Muscle layer of colon (tissue), 2 donors: Measurements from ENCODE around the gene KNOP1.

Experiments
- H3K27ac ChIP-seq: one replicate; pipeline ENCODE4 v1.7.0; 2013; ENCODE audit warnings: low read depth, mild to moderate bottlenecking, low read length, moderate library complexity
- H3K27me3 ChIP-seq, 2 donors: one replicate each; pipeline ENCODE4 v1.7.0; 2013; ENCODE audit warnings: low read length in 2 of 2, mild to moderate bottlenecking in 2 of 2; ENCODE audit not compliant: insufficient read depth in 2 of 2, control insufficient read depth in 1 of 2
- H3K36me3 ChIP-seq: one replicate; pipeline ENCODE4 v1.7.0; 2013; ENCODE audit warnings: mild to moderate bottlenecking, low read length; ENCODE audit not compliant: insufficient read depth
- H3K4me1 ChIP-seq: one replicate; pipeline ENCODE4 v1.7.0; 2013; ENCODE audit warnings: mild to moderate bottlenecking, low read length; ENCODE audit not compliant: insufficient read depth
- H3K4me3 ChIP-seq, 2 donors: one replicate each; pipeline ENCODE4 v1.7.0; 2013; ENCODE audit warnings: low read length in 2 of 2, low read depth in 1 of 2, mild to moderate bottlenecking in 1 of 2, moderate library complexity in 1 of 2
- H3K9ac ChIP-seq: one replicate; pipeline ENCODE4 v1.7.0; 2013; ENCODE audit warnings: low read length
- H3K9me3 ChIP-seq: one replicate; pipeline ENCODE4 v1.7.0; 2013; ENCODE audit warnings: mild to moderate bottlenecking, low read length
- donor health status: abdominal sarcoma.
- donor health status: Adenocarcinoma of cecum.

The KNOP1 gene

DNA sequence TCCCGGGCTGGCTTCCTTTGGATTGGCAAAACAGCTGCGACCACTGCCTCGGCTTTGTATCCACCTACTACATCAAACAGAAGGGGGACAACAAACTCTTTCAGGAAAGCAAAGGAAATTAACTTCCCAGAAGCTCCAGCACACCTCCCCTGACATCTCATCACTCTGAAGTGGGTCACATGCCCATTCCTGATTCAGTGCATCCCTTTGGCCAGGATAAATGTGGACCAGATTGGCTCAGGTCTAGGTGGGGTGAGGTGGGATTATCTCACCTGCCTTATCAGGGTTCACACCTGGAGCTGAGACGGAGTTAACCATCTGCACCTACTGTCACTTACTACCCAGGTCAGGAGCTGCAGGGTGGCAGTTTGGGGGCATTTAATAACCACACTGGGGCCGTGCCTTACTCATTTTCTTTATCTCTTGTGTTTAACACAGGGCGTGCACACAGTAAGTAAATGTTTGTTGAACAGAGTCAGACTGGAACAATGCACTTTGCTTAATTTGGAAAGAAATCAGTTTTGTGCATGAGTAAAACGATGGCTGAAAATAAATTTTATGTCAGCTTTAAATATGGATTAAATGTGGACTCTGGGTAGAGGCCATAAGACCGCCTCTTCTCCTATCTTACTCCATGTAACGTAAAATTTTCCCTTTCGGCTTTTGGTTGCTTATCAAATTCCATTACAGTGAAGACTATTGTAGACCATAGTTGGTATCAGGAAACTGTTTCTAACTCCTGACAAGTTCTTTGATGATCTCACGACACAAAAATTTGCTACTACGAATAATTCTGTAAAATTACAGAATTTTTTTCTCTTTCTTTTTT is 36.0 kb upstream of the KNOP1 start:
- H3K9ac ChIP-seq, result no peak overlapping the region

DNA sequence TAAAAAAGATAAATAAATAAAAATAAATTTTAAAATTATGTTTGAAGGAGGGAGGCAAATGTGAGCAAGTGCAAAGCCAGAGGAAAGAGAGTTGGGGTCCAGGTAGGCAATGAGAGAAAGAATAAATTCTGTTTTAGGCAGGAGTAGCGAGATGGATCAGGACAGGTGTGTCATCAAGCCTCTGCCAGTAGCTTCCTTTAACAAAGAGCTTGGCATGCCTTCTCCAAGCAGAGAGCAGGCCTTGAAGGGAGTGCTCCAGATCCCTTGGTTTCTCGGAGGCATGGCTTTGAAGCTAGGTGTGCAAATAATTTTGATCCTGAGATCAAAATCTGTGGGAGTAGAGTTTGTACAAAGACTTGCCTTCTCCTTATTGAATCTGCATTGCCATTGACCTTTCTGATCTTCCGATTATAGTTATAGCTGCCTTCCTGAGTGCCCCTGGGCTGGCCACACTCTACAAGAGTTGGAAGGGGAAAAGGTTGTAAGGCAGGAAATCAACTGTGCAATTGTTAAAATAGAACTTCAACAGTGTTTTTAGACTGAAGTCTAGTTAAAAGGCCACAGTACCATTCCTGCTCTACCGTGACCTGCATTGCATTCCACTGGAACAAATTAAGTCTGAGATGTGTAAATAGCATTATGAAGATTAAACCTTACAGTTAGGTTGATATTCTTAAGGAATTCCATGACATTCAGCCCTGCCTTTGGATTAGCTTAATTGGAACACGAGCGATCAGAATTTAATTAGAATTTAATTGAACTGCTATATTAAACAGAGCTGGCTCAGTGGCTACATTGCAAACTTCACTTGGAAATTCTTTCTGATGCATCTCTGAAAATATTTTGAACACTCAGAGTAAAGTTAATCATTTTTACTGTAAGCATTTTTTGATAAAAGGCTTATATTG is 33.7 kb upstream of the KNOP1 start:
- no peak overlapping the region for H3K4me3 ChIP-seq
- no peaks in the 10 kb centered on the region for H3K9me3 ChIP-seq
- no peaks in the 10 kb centered on the region for H3K27me3 ChIP-seq
- H3K36me3 ChIP-seq, result no peaks in the 10 kb centered on the region
- H3K27ac ChIP-seq, result no peak overlapping the region
- no peaks in the 10 kb centered on the region for H3K4me1 ChIP-seq
- no peak overlapping the region for H3K9ac ChIP-seq

More for the DNA sequence above, 36.0 kb upstream of the KNOP1 start:
- Histone ChIP-seq H3K27ac (no peak overlapping the region), H3K36me3 (no peaks in the 10 kb centered on the region), H3K4me1 (no peaks in the 10 kb centered on the region), H3K27me3 (no peaks in the 10 kb centered on the region), H3K4me3 (no peak overlapping the region), H3K9me3 (no peaks in the 10 kb centered on the region)

DNA sequence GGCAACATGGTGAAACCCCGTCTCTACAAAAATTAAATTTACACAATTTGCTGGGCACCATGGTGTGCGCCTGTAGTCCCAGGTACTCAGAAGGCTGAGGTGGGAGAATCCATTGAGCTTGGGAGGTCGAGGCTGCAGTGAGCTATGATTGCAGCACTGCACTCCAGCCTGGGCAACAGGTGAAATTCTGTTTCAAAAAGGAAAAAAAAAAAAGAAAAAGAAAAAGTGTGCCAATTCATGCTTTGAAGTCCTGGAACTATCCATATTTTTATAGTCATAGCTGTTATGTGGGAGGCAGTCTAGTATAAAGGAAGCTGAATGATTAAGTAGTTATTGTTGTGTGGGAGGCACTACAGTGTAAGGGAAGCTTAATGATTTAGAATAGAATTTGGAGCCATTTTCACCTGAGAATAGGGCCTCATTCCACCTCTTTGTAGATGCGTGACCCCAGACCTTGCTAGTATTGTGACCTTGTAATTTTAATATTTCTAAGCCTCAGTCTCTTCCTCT is 31.6 kb upstream of the KNOP1 start:
- Histone ChIP-seq H3K36me3 (no peaks in the 10 kb centered on the region), H3K4me1 (no peaks in the 10 kb centered on the region), H3K27ac (no peak overlapping the region), H3K4me3 (no peak overlapping the region), H3K27me3 (no peaks in the 10 kb centered on the region), H3K9me3 (no peaks in the 10 kb centered on the region), H3K9ac (no peak overlapping the region)

DNA sequence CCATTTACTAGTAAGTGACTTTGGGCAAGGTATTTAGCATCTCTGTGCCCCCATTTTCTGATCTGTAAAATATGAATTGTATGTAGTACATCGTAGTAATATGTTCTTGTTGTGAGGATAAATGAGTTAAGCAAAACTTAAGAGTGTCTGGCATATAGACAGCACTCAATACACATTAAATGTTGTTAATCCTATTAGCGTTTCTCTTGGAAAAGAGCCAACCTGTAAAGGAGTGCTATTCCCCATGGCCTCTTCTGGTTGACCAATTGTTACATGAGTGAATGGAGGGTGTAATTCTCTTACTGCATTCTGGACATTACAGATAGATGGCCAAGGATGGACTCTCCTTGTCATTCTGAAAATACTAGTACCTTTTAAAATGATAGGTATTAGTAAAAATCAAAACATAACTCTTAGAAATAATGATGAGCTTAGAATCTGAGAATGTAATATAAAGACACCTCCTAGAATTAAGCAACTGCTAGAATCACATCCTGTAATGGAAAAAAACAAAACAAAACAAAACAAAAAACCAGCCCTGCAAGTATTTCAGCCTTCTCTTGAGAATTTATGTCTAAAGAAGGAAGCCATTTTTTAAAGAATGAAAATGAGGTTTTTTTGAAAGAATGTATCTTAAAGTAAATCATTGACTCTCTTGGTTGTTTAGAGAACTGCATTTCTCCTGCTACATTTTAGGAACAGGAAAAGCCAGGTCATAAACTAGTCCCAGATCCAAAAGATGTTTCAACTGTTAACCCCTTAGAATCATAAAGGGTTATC is 30.6 kb upstream of the KNOP1 start:
- no peak overlapping the region for H3K27ac ChIP-seq
- H3K9ac ChIP-seq, result no peak overlapping the region
- H3K36me3 ChIP-seq, result no peaks in the 10 kb centered on the region
- no peaks in the 10 kb centered on the region for H3K4me1 ChIP-seq
- H3K27me3 ChIP-seq, result no peaks in the 10 kb centered on the region
- H3K4me3 ChIP-seq, result no peak overlapping the region
- H3K9me3 ChIP-seq, result no peaks in the 10 kb centered on the region

DNA sequence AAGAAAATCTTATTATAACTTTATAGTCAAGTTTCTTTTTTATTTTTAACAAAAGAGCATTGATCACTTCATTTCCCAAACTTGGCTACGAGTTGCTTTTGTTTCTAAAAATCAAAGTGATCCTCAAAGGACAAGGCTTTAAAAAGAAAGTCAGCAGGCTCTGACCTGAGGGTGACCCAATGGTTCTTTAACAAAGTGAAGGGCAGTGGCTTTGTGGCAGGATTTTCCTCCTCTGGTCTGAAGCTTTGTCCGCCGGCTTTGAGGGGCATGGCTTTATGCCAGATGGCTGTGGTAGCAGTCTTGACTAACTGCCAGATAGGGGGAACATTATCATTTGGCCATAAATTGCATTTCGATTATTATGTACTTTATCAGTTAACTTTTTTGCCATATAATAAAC is 28.5 kb upstream of the KNOP1 start:
- H3K36me3 ChIP-seq, result no peaks in the 10 kb centered on the region
- H3K27me3 ChIP-seq, result no peaks in the 10 kb centered on the region
- H3K4me1 ChIP-seq, result no peaks in the 10 kb centered on the region
- no peak overlapping the region for H3K27ac ChIP-seq
- no peak overlapping the region for H3K4me3 ChIP-seq
- no peak overlapping the region for H3K9ac ChIP-seq
- H3K9me3 ChIP-seq, result no peaks in the 10 kb centered on the region

DNA sequence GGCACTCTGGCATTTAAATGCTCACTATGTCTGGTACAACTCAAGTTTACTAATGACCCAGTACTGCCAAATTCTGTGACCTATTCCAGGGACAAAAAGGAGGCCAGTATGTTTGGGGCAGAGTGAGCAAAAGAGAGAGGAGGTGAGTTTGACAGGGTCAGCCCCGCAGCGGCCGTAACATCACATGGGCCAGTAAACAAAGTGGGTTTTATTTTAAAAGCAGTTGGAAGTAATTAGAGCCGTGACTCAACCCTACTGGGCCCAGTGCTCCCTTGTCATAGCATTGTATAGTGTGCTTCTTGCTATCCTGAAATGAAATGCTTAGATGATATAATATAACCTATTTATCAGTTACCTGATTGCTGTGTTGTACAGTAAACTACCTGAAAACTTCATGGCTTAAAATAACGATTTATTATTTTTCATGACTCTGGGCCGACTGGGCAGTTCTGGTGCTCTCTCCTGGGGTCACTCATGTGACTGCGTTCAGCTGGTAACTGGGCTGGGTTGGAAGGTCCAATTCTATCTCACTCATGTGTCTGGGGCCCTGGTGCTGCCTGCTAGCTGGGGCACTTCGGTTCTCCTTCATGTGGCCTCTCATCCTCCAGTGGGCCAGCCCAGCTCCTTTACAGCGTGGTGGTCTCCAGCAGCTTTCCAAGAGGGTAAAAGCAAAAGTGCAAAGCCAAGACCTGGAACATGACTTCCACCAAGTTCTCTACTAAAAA is 27.4 kb upstream of the KNOP1 start:
- Histone ChIP-seq H3K4me1 (no peaks in the 10 kb centered on the region), H3K9ac (no peak overlapping the region), H3K4me3 (no peak overlapping the region), H3K9me3 (no peaks in the 10 kb centered on the region), H3K36me3 (no peaks in the 10 kb centered on the region), H3K27me3 (no peaks in the 10 kb centered on the region), H3K27ac (no peak overlapping the region)

DNA sequence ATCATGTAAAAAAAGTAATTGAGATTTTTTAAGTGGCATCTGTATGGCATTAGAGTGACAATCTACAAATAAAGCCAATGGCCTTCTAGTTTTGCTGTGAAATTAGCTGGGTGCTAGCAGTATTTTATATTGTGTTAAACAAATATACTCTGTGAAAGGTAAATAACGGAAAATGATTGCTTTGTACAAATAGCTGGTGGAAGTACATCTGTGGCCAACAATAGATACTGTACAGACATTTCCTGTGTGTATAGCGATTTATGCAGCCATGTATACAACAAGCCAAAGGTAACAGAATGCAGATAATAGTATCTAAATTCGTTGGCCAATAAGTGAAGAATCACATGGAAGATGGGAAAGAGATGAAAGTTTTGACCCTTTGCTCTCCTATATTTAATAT is 26.6 kb upstream of the KNOP1 start:
- Histone ChIP-seq H3K9me3 (no peaks in the 10 kb centered on the region), H3K27ac (no peak overlapping the region), H3K4me3 (no peak overlapping the region), H3K9ac (no peak overlapping the region), H3K4me1 (no peaks in the 10 kb centered on the region), H3K36me3 (no peaks in the 10 kb centered on the region), H3K27me3 (no peaks in the 10 kb centered on the region)

DNA sequence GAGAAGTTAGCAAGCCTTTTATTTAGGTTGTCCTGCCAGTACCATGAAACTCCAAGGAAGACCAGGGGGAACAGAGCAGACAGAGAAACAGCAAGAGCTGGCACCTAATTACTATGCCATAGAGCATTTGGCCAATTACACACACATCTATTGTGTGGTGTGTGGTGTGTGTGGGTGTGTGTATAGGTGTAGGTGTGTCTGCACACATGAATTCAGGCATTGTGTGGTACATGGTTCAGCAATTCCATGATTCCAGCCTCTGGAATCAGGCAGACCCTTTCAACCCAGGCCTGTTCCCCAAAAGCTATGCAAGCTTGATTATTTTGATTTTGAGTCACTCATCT is 25.8 kb upstream of the KNOP1 start:
- Histone ChIP-seq H3K27me3 (no peaks in the 10 kb centered on the region), H3K4me1 (no peaks in the 10 kb centered on the region), H3K9ac (no peak overlapping the region), H3K36me3 (no peaks in the 10 kb centered on the region), H3K27ac (no peak overlapping the region), H3K9me3 (no peaks in the 10 kb centered on the region), H3K4me3 (no peak overlapping the region)

DNA sequence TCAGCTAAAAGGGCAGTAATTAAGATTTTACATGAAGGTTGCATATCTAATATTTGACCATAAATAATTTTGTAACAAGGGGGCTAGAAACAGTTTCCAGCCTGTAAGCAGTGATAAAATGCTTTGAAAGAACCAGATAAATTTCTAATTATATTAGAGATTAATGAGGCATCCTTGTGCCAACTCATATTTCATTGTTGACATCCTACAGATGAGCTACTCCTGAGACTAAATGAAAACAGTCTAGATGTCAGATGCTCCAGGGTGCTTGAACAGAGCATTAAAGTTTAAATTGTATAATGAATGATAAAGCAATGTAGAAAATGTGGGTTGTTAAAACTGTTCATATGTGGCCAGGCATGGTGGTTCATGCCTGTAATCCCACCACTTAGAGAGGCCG is 23.3 kb upstream of the KNOP1 start:
- Histone ChIP-seq H3K27me3 (no peaks in the 10 kb centered on the region), H3K9ac (no peak overlapping the region), H3K4me1 (no peaks in the 10 kb centered on the region), H3K4me3 (no peak overlapping the region), H3K36me3 (no peaks in the 10 kb centered on the region), H3K27ac (no peak overlapping the region), H3K9me3 (no peaks in the 10 kb centered on the region)

DNA sequence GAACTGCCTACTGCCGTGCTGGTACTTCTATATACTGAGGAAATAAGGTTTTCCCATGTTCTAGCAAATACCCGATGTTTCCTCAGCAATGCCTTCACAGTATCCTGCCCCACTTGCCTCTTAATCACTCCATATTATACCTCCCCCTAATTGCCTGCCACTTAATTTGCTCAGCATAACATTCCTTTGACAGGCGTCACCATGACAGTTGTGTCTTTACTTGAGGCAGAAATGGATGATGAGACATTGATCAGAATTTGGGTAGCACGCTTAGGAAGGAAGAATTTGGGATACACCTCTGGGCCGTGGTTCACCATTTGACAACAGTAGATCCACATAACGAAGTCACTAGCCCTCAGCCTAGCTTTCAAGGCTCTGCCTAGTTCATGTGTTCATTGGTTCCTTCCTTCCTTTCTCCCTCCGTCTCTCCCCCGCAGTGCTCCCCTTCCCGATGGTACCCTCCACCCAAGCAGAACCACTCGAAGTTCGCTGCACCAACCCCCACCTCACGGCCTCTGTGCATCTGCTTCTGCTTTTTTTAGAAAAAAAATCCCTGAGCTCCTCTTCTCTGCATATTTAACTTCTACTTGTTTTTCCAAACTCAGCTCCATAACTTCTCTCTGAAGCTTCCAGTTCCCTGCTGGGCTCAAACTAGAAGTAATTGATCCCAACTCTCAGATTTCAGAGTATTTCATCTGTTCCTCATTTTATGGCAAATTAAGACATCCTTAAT is 19.4 kb upstream of the KNOP1 start:
- Histone ChIP-seq H3K36me3 (no peaks in the 10 kb centered on the region), H3K27ac (no peak overlapping the region), H3K27me3 (no peaks in the 10 kb centered on the region), H3K4me1 (no peaks in the 10 kb centered on the region), H3K9ac (no peak overlapping the region), H3K4me3 (no peak overlapping the region), H3K9me3 (no peaks in the 10 kb centered on the region)
